RWPE2 (cell line): ENCODE results near the gene PGAM5.
A peak's percentile ranks its signal among the peaks of the same experiment; 100 is the strongest.
"Not testable (repeated sequence)": the region's sequence is repeated elsewhere in the genome, so short reads cannot be mapped to it uniquely, and the experiment has no call there.

Experiments
- ATAC-seq: fragments of 200-7000 bp; cut with Tn5 transposase; 3 replicates; pipeline ENCODE4 v1.9.1; 2021; ENCODE audit warnings: low read depth
- DNase-seq: peaks from one replicate; pipeline ENCODE4 v3.0.0-alpha.2; 2020; ENCODE audit warnings: low spot score
- H3K27ac ChIP-seq: fragments of 450-650 bp; 2 replicates; pipeline ENCODE4 v1.5.1; 2017; ENCODE audit warnings: mild to moderate bottlenecking; ENCODE audit not compliant: poor library complexity, severe bottlenecking
- H3K27me3 ChIP-seq: fragments of 250-450 bp; sonication (Bioruptor Pico); 2 replicates; pipeline ENCODE4 v1.5.1; 2021; ENCODE audit warnings: mild to moderate bottlenecking, moderate library complexity; ENCODE audit not compliant: insufficient read depth, poor library complexity, severe bottlenecking
- H3K36me3 ChIP-seq: fragments of 250-450 bp; sonication (Bioruptor Pico); 2 replicates; pipeline ENCODE4 v1.5.1; 2020; ENCODE audit warnings: low read depth, mild to moderate bottlenecking, moderate library complexity
- H3K4me1 ChIP-seq: fragments of 250-450 bp; sonication (Bioruptor Pico); 2 replicates; pipeline ENCODE4 v1.5.1; 2021; ENCODE audit warnings: mild to moderate bottlenecking, moderate library complexity; ENCODE audit not compliant: insufficient read depth, poor library complexity, severe bottlenecking
- H3K4me3 ChIP-seq: fragments of 250-450 bp; sonication (Bioruptor Pico); 2 replicates; pipeline ENCODE4 v1.5.1; 2021; ENCODE audit warnings: mild to moderate bottlenecking, moderate library complexity; ENCODE audit not compliant: severe bottlenecking
- H3K9me3 ChIP-seq: fragments of 250-450 bp; sonication (Bioruptor Pico); 2 replicates; pipeline ENCODE4 v1.5.1; 2021; ENCODE audit warnings: mild to moderate bottlenecking, moderate library complexity; ENCODE audit not compliant: severe bottlenecking
- CTCF ChIP-seq: fragments of 450-650 bp; IDR thresholded peaks from one replicate; pipeline ENCODE4 v1.5.1; 2017; ENCODE audit warnings: mild to moderate bottlenecking, moderate library complexity; ENCODE audit not compliant: poor library complexity, severe bottlenecking

PGAM5 gene

GRCh38 chr12:132687211-132688164 is 23.2 kb upstream of the PGAM5 start, which contains the start of the genes POLE and PXMP2:
POLE (minus strand) TSS chr12:132687342; CDS start chr12:132687315, 27 bp downstream.
PXMP2 (plus strand) TSS chr12:132687587; CDS start chr12:132687671, 84 bp downstream.
- Histone ChIP-seq H3K27me3 (no peaks in the 10 kb centered on the region), H3K4me3 (peak within 1 kb of the TSS; percentile 99), H3K4me1 (peaks cover 3% of the 10 kb centered on the region), H3K36me3 (peaks cover 19% of the 10 kb centered on the region), H3K27ac (peak within 1 kb of the TSS; percentile 62), H3K9me3 (no peaks in the 10 kb centered on the region)
- DNase-seq (peak; percentile 95), ATAC-seq (peak; percentile 94)
- peak; percentile 7 for TF ChIP-seq CTCF

GRCh38 chr12:132689227-132689626 is 21.4 kb upstream of the PGAM5 start:
- TF ChIP-seq CTCF = no peak
- ATAC-seq (no peak), DNase-seq (no peak)
- H3K9me3 ChIP-seq = no peaks in the 10 kb centered on the region
- H3K4me1 ChIP-seq = peaks cover 3% of the 10 kb centered on the region
- no peak overlapping the region for H3K4me3 ChIP-seq
- H3K36me3 ChIP-seq = peaks cover 18% of the 10 kb centered on the region
- H3K27ac ChIP-seq = no peak overlapping the region
- no peaks in the 10 kb centered on the region for H3K27me3 ChIP-seq

GRCh38 chr12:132690112-132690511 is 20.5 kb upstream of the PGAM5 start:
- no peak overlapping the region for H3K27ac ChIP-seq
- TF ChIP-seq CTCF = no peak

GRCh38 chr12:132692030-132692429 is 18.6 kb upstream of the PGAM5 start:
- H3K36me3 ChIP-seq = peaks cover 26% of the 10 kb centered on the region
- H3K4me3 ChIP-seq, H3K9me3 ChIP-seq, H3K27me3 ChIP-seq, ATAC-seq, H3K4me1 ChIP-seq, H3K27ac ChIP-seq, DNase-seq: not testable (repeated sequence)

More at GRCh38 chr12:132690112-132690511, 20.5 kb upstream of the PGAM5 start:
- DNase-seq = no peak
- peaks cover 3% of the 10 kb centered on the region for H3K4me1 ChIP-seq
- no peak for ATAC-seq
- H3K36me3 ChIP-seq = peaks cover 18% of the 10 kb centered on the region
- H3K4me3 ChIP-seq = no peak overlapping the region
- no peaks in the 10 kb centered on the region for H3K27me3 ChIP-seq
- no peaks in the 10 kb centered on the region for H3K9me3 ChIP-seq

GRCh38 chr12:132694888-132695287 is 15.8 kb upstream of the PGAM5 start:
- H3K27ac ChIP-seq, H3K9me3 ChIP-seq, ATAC-seq, H3K4me1 ChIP-seq, H3K27me3 ChIP-seq, DNase-seq, H3K4me3 ChIP-seq: not testable (repeated sequence)
- H3K36me3 ChIP-seq = peaks cover 44% of the 10 kb centered on the region

GRCh38 chr12:132695431-132695830 is 15.2 kb upstream of the PGAM5 start:
- no peaks in the 10 kb centered on the region for H3K27me3 ChIP-seq
- H3K36me3 ChIP-seq = peaks cover 43% of the 10 kb centered on the region

More at GRCh38 chr12:132695431-132695830, 15.2 kb upstream of the PGAM5 start:
- no peak for TF ChIP-seq CTCF
- ATAC-seq (no peak), DNase-seq (no peak)
- H3K4me3 ChIP-seq = no peak overlapping the region
- H3K9me3 ChIP-seq = no peaks in the 10 kb centered on the region
- no peaks in the 10 kb centered on the region for H3K4me1 ChIP-seq
- no peak overlapping the region for H3K27ac ChIP-seq
